ENCODE measurements around the gene LAMA4.

The LAMA4 gene

GRCh38 chr6:112206110-112206458, 48.3 kb downstream of the LAMA4 start:
- no peak for TF ChIP-seq GLIS3 (CRISPR knock-in tag; IDR thresholded peaks at IDR 0.05)
- no peak for TF ChIP-seq OSR1 (CRISPR knock-in tag; IDR thresholded peaks at IDR 0.05)
- TF ChIP-seq ZNF70 (CRISPR knock-in tag; IDR thresholded peaks at IDR 0.05): no peak
- no peak for TF ChIP-seq BACH2 (CRISPR knock-in tag; IDR thresholded peaks at IDR 0.05; ENCODE audit: borderline replicate concordance)
- TF ChIP-seq, protein P1, sequence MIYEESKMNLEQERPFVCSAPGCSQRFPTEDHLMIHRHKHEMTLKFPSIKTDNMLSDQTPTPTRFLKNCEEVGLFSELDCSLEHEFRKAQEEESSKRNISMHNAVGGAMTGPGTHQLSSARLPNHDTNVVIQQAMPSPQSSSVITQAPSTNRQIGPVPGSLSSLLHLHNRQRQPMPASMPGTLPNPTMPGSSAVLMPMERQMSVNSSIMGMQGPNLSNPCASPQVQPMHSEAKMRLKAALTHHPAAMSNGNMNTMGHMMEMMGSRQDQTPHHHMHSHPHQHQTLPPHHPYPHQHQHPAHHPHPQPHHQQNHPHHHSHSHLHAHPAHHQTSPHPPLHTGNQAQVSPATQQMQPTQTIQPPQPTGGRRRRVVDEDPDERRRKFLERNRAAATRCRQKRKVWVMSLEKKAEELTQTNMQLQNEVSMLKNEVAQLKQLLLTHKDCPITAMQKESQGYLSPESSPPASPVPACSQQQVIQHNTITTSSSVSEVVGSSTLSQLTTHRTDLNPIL (CRISPR knock-in tag; IDR thresholded peaks at IDR 0.05; ENCODE audit: low read depth): no peak
- no peak for TF ChIP-seq ZC3H10 (CRISPR knock-in tag; IDR thresholded peaks at IDR 0.05)
- TF ChIP-seq ZFP3 (CRISPR knock-in tag; IDR thresholded peaks at IDR 0.05): no peak
- no peak for TF ChIP-seq ZNF565 (CRISPR knock-in tag; conservative IDR thresholded peaks at IDR 0.05; ENCODE audit: low read depth)
- TF ChIP-seq TCF4 (CRISPR knock-in tag; IDR thresholded peaks at IDR 0.05; ENCODE audit: borderline replicate concordance): no peak
- ATAC-seq: no peak

- TF ChIP-seq, protein P2, sequence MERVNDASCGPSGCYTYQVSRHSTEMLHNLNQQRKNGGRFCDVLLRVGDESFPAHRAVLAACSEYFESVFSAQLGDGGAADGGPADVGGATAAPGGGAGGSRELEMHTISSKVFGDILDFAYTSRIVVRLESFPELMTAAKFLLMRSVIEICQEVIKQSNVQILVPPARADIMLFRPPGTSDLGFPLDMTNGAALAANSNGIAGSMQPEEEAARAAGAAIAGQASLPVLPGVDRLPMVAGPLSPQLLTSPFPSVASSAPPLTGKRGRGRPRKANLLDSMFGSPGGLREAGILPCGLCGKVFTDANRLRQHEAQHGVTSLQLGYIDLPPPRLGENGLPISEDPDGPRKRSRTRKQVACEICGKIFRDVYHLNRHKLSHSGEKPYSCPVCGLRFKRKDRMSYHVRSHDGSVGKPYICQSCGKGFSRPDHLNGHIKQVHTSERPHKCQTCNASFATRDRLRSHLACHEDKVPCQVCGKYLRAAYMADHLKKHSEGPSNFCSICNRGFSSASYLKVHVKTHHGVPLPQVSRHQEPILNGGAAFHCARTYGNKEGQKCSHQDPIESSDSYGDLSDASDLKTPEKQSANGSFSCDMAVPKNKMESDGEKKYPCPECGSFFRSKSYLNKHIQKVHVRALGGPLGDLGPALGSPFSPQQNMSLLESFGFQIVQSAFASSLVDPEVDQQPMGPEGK (CRISPR knock-in tag; IDR thresholded peaks at IDR 0.05; ENCODE audit: borderline replicate concordance): no peak
- TF ChIP-seq, protein P1 (CRISPR knock-in tag; IDR thresholded peaks at IDR 0.05; ENCODE audit: low read depth): no peak
- TF ChIP-seq SNAI2 (CRISPR knock-in tag; IDR thresholded peaks at IDR 0.05) (no peak), PPARA (CRISPR knock-in tag; IDR thresholded peaks at IDR 0.05; ENCODE audit: borderline replicate concordance) (no peak), ZC3H10 (CRISPR knock-in tag; IDR thresholded peaks at IDR 0.05) (no peak), OSR1 (CRISPR knock-in tag; IDR thresholded peaks at IDR 0.05) (no peak), TSHZ2 (CRISPR knock-in tag; IDR thresholded peaks at IDR 0.05) (no peak), RARB (CRISPR knock-in tag; IDR thresholded peaks at IDR 0.05) (no peak), BACH2 (CRISPR knock-in tag; IDR thresholded peaks at IDR 0.05; ENCODE audit: borderline replicate concordance) (no peak)
- TF ChIP-seq, protein P3, sequence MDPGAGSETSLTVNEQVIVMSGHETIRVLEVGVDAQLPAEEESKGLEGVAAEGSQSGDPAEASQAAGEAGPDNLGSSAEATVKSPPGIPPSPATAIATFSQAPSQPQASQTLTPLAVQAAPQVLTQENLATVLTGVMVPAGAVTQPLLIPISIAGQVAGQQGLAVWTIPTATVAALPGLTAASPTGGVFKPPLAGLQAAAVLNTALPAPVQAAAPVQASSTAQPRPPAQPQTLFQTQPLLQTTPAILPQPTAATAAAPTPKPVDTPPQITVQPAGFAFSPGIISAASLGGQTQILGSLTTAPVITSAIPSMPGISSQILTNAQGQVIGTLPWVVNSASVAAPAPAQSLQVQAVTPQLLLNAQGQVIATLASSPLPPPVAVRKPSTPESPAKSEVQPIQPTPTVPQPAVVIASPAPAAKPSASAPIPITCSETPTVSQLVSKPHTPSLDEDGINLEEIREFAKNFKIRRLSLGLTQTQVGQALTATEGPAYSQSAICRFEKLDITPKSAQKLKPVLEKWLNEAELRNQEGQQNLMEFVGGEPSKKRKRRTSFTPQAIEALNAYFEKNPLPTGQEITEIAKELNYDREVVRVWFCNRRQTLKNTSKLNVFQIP (CRISPR knock-in tag; IDR thresholded peaks at IDR 0.05; ENCODE audit: borderline replicate concordance, low read depth): no peak
- peak; percentile 76 for ATAC-seq
Observed at GRCh38 chr6:112205427-112206109, 48.8 kb downstream of the LAMA4 start.

- TF ChIP-seq, protein P2 (CRISPR knock-in tag; IDR thresholded peaks at IDR 0.05; ENCODE audit: borderline replicate concordance): no peak
- TF ChIP-seq ZFP30 (CRISPR knock-in tag; IDR thresholded peaks at IDR 0.05) (no peak), TSHZ2 (CRISPR knock-in tag; IDR thresholded peaks at IDR 0.05) (no peak), ESRRG (CRISPR knock-in tag; IDR thresholded peaks at IDR 0.05) (no peak), ARNTL (CRISPR knock-in tag; IDR thresholded peaks at IDR 0.05; ENCODE audit: borderline replicate concordance, low read depth) (no peak), PPARA (CRISPR knock-in tag; IDR thresholded peaks at IDR 0.05; ENCODE audit: borderline replicate concordance) (no peak), TOX (CRISPR knock-in tag; IDR thresholded peaks at IDR 0.05; ENCODE audit: borderline replicate concordance) (no peak), BACH2 (CRISPR knock-in tag; IDR thresholded peaks at IDR 0.05; ENCODE audit: borderline replicate concordance) (no peak), CSDC2 (CRISPR knock-in tag; IDR thresholded peaks at IDR 0.05) (no peak), GLIS3 (CRISPR knock-in tag; IDR thresholded peaks at IDR 0.05) (no peak), ZNF70 (CRISPR knock-in tag; IDR thresholded peaks at IDR 0.05) (no peak), TCF4 (CRISPR knock-in tag; IDR thresholded peaks at IDR 0.05; ENCODE audit: borderline replicate concordance) (no peak)
- TF ChIP-seq, protein P4, sequence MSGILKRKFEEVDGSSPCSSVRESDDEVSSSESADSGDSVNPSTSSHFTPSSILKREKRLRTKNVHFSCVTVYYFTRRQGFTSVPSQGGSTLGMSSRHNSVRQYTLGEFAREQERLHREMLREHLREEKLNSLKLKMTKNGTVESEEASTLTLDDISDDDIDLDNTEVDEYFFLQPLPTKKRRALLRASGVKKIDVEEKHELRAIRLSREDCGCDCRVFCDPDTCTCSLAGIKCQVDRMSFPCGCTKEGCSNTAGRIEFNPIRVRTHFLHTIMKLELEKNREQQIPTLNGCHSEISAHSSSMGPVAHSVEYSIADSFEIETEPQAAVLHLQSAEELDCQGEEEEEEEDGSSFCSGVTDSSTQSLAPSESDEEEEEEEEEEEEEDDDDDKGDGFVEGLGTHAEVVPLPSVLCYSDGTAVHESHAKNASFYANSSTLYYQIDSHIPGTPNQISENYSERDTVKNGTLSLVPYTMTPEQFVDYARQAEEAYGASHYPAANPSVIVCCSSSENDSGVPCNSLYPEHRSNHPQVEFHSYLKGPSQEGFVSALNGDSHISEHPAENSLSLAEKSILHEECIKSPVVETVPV (CRISPR knock-in tag; IDR thresholded peaks at IDR 0.05): no peak
- no peak for ATAC-seq
Observed at GRCh38 chr6:112204350-112204706, 50.0 kb downstream of the LAMA4 start.

All from SK-N-SH treated with all-trans-retinoic acid at 6 μM for 48 hours (cell line).